H1 (cell line): ENCODE results near the gene RAP2B. TPM values are rescaled to one million over a fixed set of nuclear protein-coding genes. Genes with fewer than 3 reads are reported as not detected.

Experiments used
- CTCF ChIA-PET: fragments of 300-600 bp; sonication (Branson Sonifier 250); formaldehyde crosslinking; loops from one replicate; lab custom pipeline; 2021; ENCODE audit not compliant: partially characterized antibody; lab: Charles Lee
- POLR2A ChIA-PET: fragments of 300-600 bp; sonication (Branson Sonifier 250); formaldehyde crosslinking; loops from one replicate; lab custom pipeline; 2021; ENCODE audit warnings: inconsistent platforms; ENCODE audit not compliant: partially characterized antibody; lab: Charles Lee
- DNase-seq, 2 experiments: peaks; one replicate each; pipeline versions ENCODE4 v3.0.0 to v3.0.0-alpha.2; 2010 to 2022; ENCODE audit warnings: low spot score in 2 of 2, low read depth in 1 of 2, mixed read lengths in 1 of 2
- FAIRE-seq: peaks from 2 replicates; lab custom pipeline; 2011; peaks lifted over from hg19 to GRCh38; lab: Jason Lieb, UNC
- H2AFZ ChIP-seq: 2 replicates; pipeline ENCODE4 v1.8.1; 2012; ENCODE audit warnings: low read length, inconsistent platforms
- H2AK5ac ChIP-seq: 2 replicates; pipeline ENCODE4 v1.6.1; 2013; ENCODE audit warnings: low read depth, low read length
- H2BK120ac ChIP-seq: replicated peaks from 2 replicates; pipeline ENCODE3; 2013; ENCODE audit warnings: low read depth, low read length, inconsistent platforms
- H2BK12ac ChIP-seq: 2 replicates; pipeline ENCODE4 v1.6.1; 2013; ENCODE audit warnings: low read depth, low read length
- H2BK15ac ChIP-seq: 2 replicates; pipeline ENCODE4 v1.6.1; 2013; ENCODE audit warnings: low read length
- H2BK20ac ChIP-seq: 2 replicates; pipeline ENCODE4 v1.6.1; 2013; ENCODE audit warnings: low read length
- H2BK5ac ChIP-seq: 2 replicates; pipeline ENCODE4 v1.6.1; 2013; ENCODE audit warnings: low read depth, low read length
- H3K14ac ChIP-seq: 2 replicates; pipeline ENCODE4 v1.6.1; 2013; ENCODE audit warnings: inconsistent platforms; ENCODE audit not compliant: insufficient read length
- H3K18ac ChIP-seq: 2 replicates; pipeline ENCODE4 v1.6.1; 2013; ENCODE audit warnings: low read length; ENCODE audit errors: extremely low read depth
- H3K23ac ChIP-seq: 2 replicates; pipeline ENCODE4 v1.6.1; 2013; ENCODE audit warnings: inconsistent platforms; ENCODE audit not compliant: insufficient read length
- H3K23me2 ChIP-seq: 2 replicates; pipeline ENCODE4 v1.6.1; 2013; ENCODE audit warnings: low read depth, low read length
- H3K27ac ChIP-seq: 2 replicates; pipeline ENCODE4 v1.6.1; 2011; ENCODE audit warnings: low read depth, low read length, inconsistent platforms
- H3K27me3 ChIP-seq, 4 experiments: replicated peaks in 1 of 4; 1 replicate in 1 of 4; 2 replicates in 3 of 4; pipeline versions ENCODE4 v1.6.1 to v1.8.1; 2011 to 2013; ENCODE audit warnings: low read length in 3 of 4, mild to moderate bottlenecking in 3 of 4, inconsistent platforms in 2 of 4, mixed read lengths in 2 of 4, moderate library complexity in 1 of 4; ENCODE audit not compliant: control insufficient read depth in 3 of 4, insufficient read depth in 3 of 4; ENCODE audit errors: extremely low read depth in 1 of 4
- H3K36me3 ChIP-seq, 4 experiments: 2 replicates each; pipeline versions ENCODE4 v1.6.1 to v1.8.1; 2011 to 2013; ENCODE audit warnings: mild to moderate bottlenecking in 4 of 4, low read length in 3 of 4, moderate library complexity in 2 of 4, control low read depth in 1 of 4, inconsistent platforms in 1 of 4; ENCODE audit not compliant: insufficient read depth in 4 of 4, control insufficient read depth in 2 of 4
- H3K4ac ChIP-seq: replicated peaks from 2 replicates; pipeline ENCODE3; 2013; ENCODE audit warnings: low read length, low read depth, mixed read lengths, inconsistent platforms; ENCODE audit not compliant: insufficient read length
- H3K4me1 ChIP-seq, 4 experiments: replicated peaks in 1 of 4; 1 replicate in 1 of 4; 2 replicates in 3 of 4; pipeline versions ENCODE4 v1.6.1 to v1.8.1; 2011 to 2013; ENCODE audit warnings: low read length in 3 of 4, inconsistent platforms in 2 of 4, mixed read lengths in 1 of 4; ENCODE audit not compliant: insufficient read depth in 4 of 4, control insufficient read depth in 3 of 4
- H3K4me2 ChIP-seq, 2 experiments: 2 replicates each; pipeline versions ENCODE4 v1.6.1 to v1.8.1; 2011 to 2013; ENCODE audit warnings: low read depth in 2 of 2, low read length in 2 of 2, control low read depth in 1 of 2, inconsistent platforms in 1 of 2, mild to moderate bottlenecking in 1 of 2; ENCODE audit not compliant: insufficient read depth in 1 of 2
- H3K4me3 ChIP-seq, 4 experiments: fragments of 200-600, 300-600 bp in 1 of 4; sonication (generic), shearing (Covaris generic), sonication (Bioruptor Twin) in 1 of 4; 2 replicates each; pipeline versions ENCODE4 v1.5.1 to v1.8.1; 2011 to 2016; ENCODE audit warnings: low read length in 4 of 4, low read depth in 3 of 4, control low read depth in 2 of 4, inconsistent platforms in 2 of 4, mild to moderate bottlenecking in 2 of 4, mixed read lengths in 1 of 4, moderate library complexity in 1 of 4; ENCODE audit not compliant: insufficient read depth in 2 of 4; ENCODE audit errors: extremely low read depth in 1 of 4
- H3K56ac ChIP-seq: replicated peaks from 2 replicates; pipeline ENCODE3; 2013; ENCODE audit warnings: low read depth, mild to moderate bottlenecking, mixed read lengths, low read length, inconsistent platforms; ENCODE audit not compliant: insufficient read length
- H3K79me1 ChIP-seq: 2 replicates; pipeline ENCODE4 v1.6.1; 2013; ENCODE audit warnings: low read depth, low read length, control low read depth
- H3K79me2 ChIP-seq, 2 experiments: 2 replicates each; pipeline versions ENCODE4 v1.6.1 to v1.8.1; 2012 to 2013; ENCODE audit warnings: low read length in 2 of 2, mild to moderate bottlenecking in 2 of 2, inconsistent platforms in 1 of 2; ENCODE audit not compliant: insufficient read depth in 2 of 2, control insufficient read depth in 1 of 2
- H3K9ac ChIP-seq, 4 experiments: replicated peaks in 1 of 4; 1 replicate in 1 of 4; 2 replicates in 3 of 4; pipeline versions ENCODE4 v1.6.1 to v1.8.1; 2011 to 2013; ENCODE audit warnings: low read depth in 3 of 4, low read length in 3 of 4, control low read depth in 2 of 4, mild to moderate bottlenecking in 2 of 4, moderate library complexity in 2 of 4, inconsistent platforms in 1 of 4; ENCODE audit errors: extremely low read depth in 1 of 4
- H3K9me3 ChIP-seq, 2 experiments: 2 replicates each; pipeline versions ENCODE4 v1.6.1 to v1.8.1; 2012 to 2013; ENCODE audit warnings: mild to moderate bottlenecking in 2 of 2, moderate library complexity in 2 of 2, control low read depth in 1 of 2, inconsistent platforms in 1 of 2, low read depth in 1 of 2, low read length in 1 of 2, mixed read lengths in 1 of 2; ENCODE audit not compliant: insufficient read depth in 2 of 2
- H4K20me1 ChIP-seq, 2 experiments: replicated peaks in 1 of 2; 2 replicates each; pipeline versions ENCODE3 to v1.8.1; 2011 to 2013; ENCODE audit warnings: inconsistent platforms in 2 of 2, low read length in 2 of 2, mild to moderate bottlenecking in 1 of 2; ENCODE audit not compliant: insufficient read depth in 2 of 2, control insufficient read depth in 1 of 2
- H4K5ac ChIP-seq: 2 replicates; pipeline ENCODE4 v1.6.1; 2013; ENCODE audit warnings: low read length, low read depth, mixed read lengths, inconsistent platforms; ENCODE audit not compliant: insufficient read length
- H4K8ac ChIP-seq: 2 replicates; pipeline ENCODE4 v1.8.0; 2013; ENCODE audit warnings: mild to moderate bottlenecking, moderate library complexity, low read length, inconsistent platforms; ENCODE audit not compliant: insufficient read depth; ENCODE audit errors: extremely low read depth
- H4K91ac ChIP-seq: replicated peaks from 2 replicates; pipeline ENCODE3; 2013; ENCODE audit warnings: low read length, mixed read lengths, inconsistent platforms; ENCODE audit not compliant: insufficient read length
- ATF3 ChIP-seq: IDR thresholded peaks from 2 replicates; pipeline ENCODE4 v1.6.1; 2011; ENCODE audit warnings: low read depth, mild to moderate bottlenecking, low read length; ENCODE audit not compliant: insufficient read depth
- CEBPB ChIP-seq: IDR thresholded peaks from 2 replicates; pipeline ENCODE4 v1.6.1; 2012; ENCODE audit warnings: low read depth, low read length
- CHD2 ChIP-seq: IDR thresholded peaks from 2 replicates; pipeline ENCODE4 v1.6.1; 2012; ENCODE audit warnings: low read length, improper control_type of control experiment
- CTCF ChIP-seq, 3 experiments: IDR thresholded peaks; 1 replicate in 2 of 3; 2 replicates in 1 of 3; pipeline versions ENCODE4 v1.5.1 to v1.6.1; 2011; ENCODE audit warnings: low read length in 3 of 3, mild to moderate bottlenecking in 3 of 3, inconsistent platforms in 2 of 3, low read depth in 1 of 3, moderate library complexity in 1 of 3; ENCODE audit not compliant: insufficient read depth in 1 of 3; ENCODE audit errors: control extremely low read depth in 1 of 3
- HDAC6 ChIP-seq: IDR thresholded peaks from one replicate; pipeline ENCODE4 v1.7.1; 2012; ENCODE audit warnings: low read depth, mild to moderate bottlenecking, inconsistent platforms, low read length, moderate library complexity
- PHF8 ChIP-seq: fragments of 200-600 bp; sonication (generic); conservative IDR thresholded peaks from 2 replicates; pipeline ENCODE4 v1.7.1; 2012; ENCODE audit warnings: low read depth, mild to moderate bottlenecking, inconsistent platforms, low read length, moderate library complexity
- POU5F1 ChIP-seq: IDR thresholded peaks from 2 replicates; pipeline ENCODE4 v1.6.1; 2011; ENCODE audit warnings: low read depth, mild to moderate bottlenecking, low read length, moderate library complexity
- RNF2 ChIP-seq: fragments of 200-900, 300-1000 bp; sonication (generic); IDR thresholded peaks from 2 replicates; pipeline ENCODE4 v1.7.1; 2016; ENCODE audit warnings: borderline replicate concordance, low read depth, mild to moderate bottlenecking, antibody characterized with exemption, low read length; ENCODE audit not compliant: poor library complexity, severe bottlenecking; ENCODE audit errors: missing control alignments
- SAP30 ChIP-seq: fragments of 300-600 bp; sonication (generic); IDR thresholded peaks from 2 replicates; pipeline ENCODE4 v1.7.1; 2012; ENCODE audit warnings: low read length, moderate library complexity, mild to moderate bottlenecking, inconsistent platforms; ENCODE audit not compliant: insufficient read depth, insufficient replicate concordance
- SP1 ChIP-seq: IDR thresholded peaks from 2 replicates; pipeline ENCODE4 v1.6.1; 2011; ENCODE audit warnings: low read depth, low read length
- TAF1 ChIP-seq: IDR thresholded peaks from 2 replicates; pipeline ENCODE4 v1.6.1; 2011; ENCODE audit warnings: mild to moderate bottlenecking, low read depth, low read length
- YY1 ChIP-seq: IDR thresholded peaks from 2 replicates; pipeline ENCODE4 v1.6.1; 2011; ENCODE audit warnings: low read depth, mild to moderate bottlenecking, low read length
- WGBS, 2 experiments: shearing (Covaris generic) in 1 of 2; methylation state at CpG; one replicate each; pipeline versions ENCODE4 v1.1.6 to v1.1.7; 2013 to 2015; ENCODE audit warnings: low lambda C conversion rate in 2 of 2, mixed read lengths in 2 of 2, inconsistent platforms in 1 of 2, low coverage in 1 of 2, missing lambda C conversion rate in 1 of 2; ENCODE audit not compliant: insufficient replicate concordance in 2 of 2, insufficient coverage in 1 of 2, insufficient read length in 1 of 2; ENCODE audit errors: extremely low coverage in 1 of 2, missing lambda C conversion rate in 1 of 2; 5-methylcytosine and 5-hydroxymethylcytosine counted together
- polyA plus RNA-seq, 7 experiments: library from polyadenylated mRNA; depleted of rRNA in 3 of 7; stranded (reverse) in 5 of 7; unstranded in 2 of 7; fragments of >200 nt in 5 of 7; fragments of 200-250 nt in 2 of 7; gene quantifications; 1 replicate in 5 of 7; 2 replicates in 1 of 7; 4 replicates in 1 of 7; pipeline versions ENCODE4 v1.2.1 to v1.2.3, GENCODE V29; 2011 to 2013; ENCODE audit warnings: missing spikeins in 2 of 7, mixed read lengths in 2 of 7
- total RNA-seq: library from RNA; stranded (reverse); fragmentation: NEBNext Ultra II Directional; extraction: Animal tissue kit (Norgen Biotek cat#: 25700); gene quantifications from 2 replicates; pipeline ENCODE4 v1.2.1, GENCODE V29; 2021

RAP2B gene
- total and polyA plus RNA-seq, 2 of the 8 experiments (the other 6 are each of a cell fraction or from before 2014, with no cell fraction given) = 7.5 to 20.3 TPM

DNA sequence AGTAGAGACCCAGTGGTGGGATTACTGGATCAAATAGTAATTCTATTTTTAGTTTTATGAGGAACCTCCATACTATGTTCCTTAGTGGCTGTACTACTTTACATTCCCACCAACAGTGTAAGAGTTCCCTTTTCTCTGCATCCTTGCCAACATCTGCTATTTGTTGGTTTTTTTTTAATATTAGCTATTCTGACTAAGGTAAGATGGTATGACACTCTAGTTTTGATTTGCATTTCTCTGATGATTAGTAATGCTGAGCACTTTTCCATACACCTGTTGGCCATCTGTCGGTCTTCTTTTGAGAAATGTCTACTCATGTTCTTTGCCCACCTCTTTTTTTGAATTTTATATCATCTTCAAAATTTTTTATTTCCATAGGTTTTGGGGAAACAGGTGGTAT is 34.2 kb upstream of the RAP2B start:
- POLR2A ChIA-PET = no interaction called here
- no peak for FAIRE-seq

More for the DNA sequence above, 34.2 kb upstream of the RAP2B start:
- no peak overlapping the region for H4K8ac ChIP-seq
- H2BK5ac ChIP-seq = no peak overlapping the region
- no peak overlapping the region for H2BK12ac ChIP-seq
- CTCF ChIA-PET = no interaction called here
- no peak overlapping the region for H3K27ac ChIP-seq
- no peak overlapping the region for H3K23ac ChIP-seq
- 87% methylated on average over 1 of the region's 1 CpG; no CpG with 5 or more reads in 1 of the 2 experiments for WGBS, 2 experiments
- no peak overlapping the region for H4K5ac ChIP-seq
- no peak overlapping the region for H3K56ac ChIP-seq
- H3K36me3 ChIP-seq = no peaks in the 10 kb centered on the region
- DNase-seq = no peak
- H2BK15ac ChIP-seq = no peak overlapping the region
- H4K20me1 ChIP-seq = no peaks in the 10 kb centered on the region
- H3K4ac ChIP-seq = no peak overlapping the region
- no peak overlapping the region for H3K18ac ChIP-seq
- no peak overlapping the region for H4K91ac ChIP-seq
- no peaks in the 10 kb centered on the region for H3K9me3 ChIP-seq
- H2AFZ ChIP-seq = no peak overlapping the region
- no peak overlapping the region for H2AK5ac ChIP-seq
- no peak overlapping the region for H3K9ac ChIP-seq
- H3K14ac ChIP-seq = no peak overlapping the region
- H3K79me2 ChIP-seq = no peaks in the 10 kb centered on the region
- TF ChIP-seq PHF8 = no peak
- TF ChIP-seq HDAC6 = no peak
- TF ChIP-seq CTCF (IDR thresholded peaks at IDR 0.05; ENCODE audit: control extremely low read depth in 1 of 3, insufficient read depth in 1 of 3, low read depth in 1 of 3, low read length in 3 of 3) = no peak
- TF ChIP-seq YY1 = no peak
- no peak for TF ChIP-seq ATF3
- TF ChIP-seq POU5F1 = no peak
- TF ChIP-seq SAP30 = no peak
- no peak for TF ChIP-seq RNF2
- no peak for TF ChIP-seq CEBPB
- TF ChIP-seq TAF1 = no peak
- TF ChIP-seq CHD2 = no peak
- TF ChIP-seq SP1 = no peak
- TF ChIP-seq, all 59 proteins: peak for 0
- no peaks in the 10 kb centered on the region for H3K4me1 ChIP-seq
- no peak overlapping the region for H2BK120ac ChIP-seq
- H3K4me2 ChIP-seq = no peak overlapping the region
- no peak overlapping the region for H2BK20ac ChIP-seq
- H3K4me3 ChIP-seq = no peak overlapping the region
- H3K79me1 ChIP-seq = no peaks in the 10 kb centered on the region
- no peaks in the 10 kb centered on the region for H3K23me2 ChIP-seq
- H3K27me3 ChIP-seq = no peaks in the 10 kb centered on the region
